Measurements from ENCODE around the gene BECN2. TPM values are rescaled to one million over a fixed set of nuclear protein-coding genes. Genes with fewer than 3 reads are reported as not detected.

The BECN2 gene
- total RNA-seq, 3 donors from 2014 or later, result not detected

GRCh38 chr1:241950390-241950789 lies 7.2 kb upstream of the BECN2 start:
- TF ChIP-seq CTCF (IDR thresholded peaks at IDR 0.05) (no peak), POLR2A (IDR thresholded peaks at IDR 0.05) (no peak), POLR2AphosphoS5 (IDR thresholded peaks at IDR 0.05) (no peak)
- intact Hi-C loops (cut with DNase I; ENCODE audit: low total_unique reads), result no loop called here
- no peak overlapping the region for H3K4me3 ChIP-seq
- DNase-seq (ENCODE audit: low spot score in 2 of 2), result no peak
- H3K36me3 ChIP-seq, result no peaks in the 10 kb centered on the region
- no peaks in the 10 kb centered on the region for H3K9me3 ChIP-seq
- H3K4me1 ChIP-seq, result no peaks in the 10 kb centered on the region
- H3K27ac ChIP-seq, result no peak overlapping the region
- no peaks in the 10 kb centered on the region for H3K27me3 ChIP-seq

- intact Hi-C loops (cut with DNase I; ENCODE audit: low total_unique reads), result no loop called here
- no peak overlapping the region for H3K4me3 ChIP-seq
- no peaks in the 10 kb centered on the region for H3K4me1 ChIP-seq
- no peaks in the 10 kb centered on the region for H3K36me3 ChIP-seq
- TF ChIP-seq POLR2A (IDR thresholded peaks at IDR 0.05) (no peak), POLR2AphosphoS5 (IDR thresholded peaks at IDR 0.05) (no peak), CTCF (IDR thresholded peaks at IDR 0.05) (no peak)
- no peak for DNase-seq (ENCODE audit: low spot score in 2 of 2)
- no peaks in the 10 kb centered on the region for H3K27me3 ChIP-seq
- no peaks in the 10 kb centered on the region for H3K9me3 ChIP-seq
- H3K27ac ChIP-seq, result no peak overlapping the region
Observed at GRCh38 chr1:241962153-241962552, 4.6 kb downstream of the BECN2 start.

GRCh38 chr1:241963722-241964121 lies 6.2 kb downstream of the BECN2 start:
- Histone ChIP-seq H3K36me3 (no peaks in the 10 kb centered on the region), H3K27me3 (no peaks in the 10 kb centered on the region), H3K4me1 (no peaks in the 10 kb centered on the region), H3K27ac (no peak overlapping the region), H3K4me3 (no peak overlapping the region), H3K9me3 (no peaks in the 10 kb centered on the region)
- intact Hi-C loops (cut with DNase I; ENCODE audit: low total_unique reads), result no loop called here
- TF ChIP-seq POLR2A (IDR thresholded peaks at IDR 0.05), result no peak
- no peak for TF ChIP-seq CTCF (IDR thresholded peaks at IDR 0.05)
- TF ChIP-seq POLR2AphosphoS5 (IDR thresholded peaks at IDR 0.05), result no peak
- no peak for DNase-seq (ENCODE audit: low spot score in 2 of 2)

GRCh38 chr1:241964550-241965282 lies 7.1 kb downstream of the BECN2 start:
- Histone ChIP-seq H3K9me3 (no peaks in the 10 kb centered on the region), H3K4me3 (no peak overlapping the region), H3K27ac (no peak overlapping the region), H3K36me3 (no peaks in the 10 kb centered on the region), H3K27me3 (no peaks in the 10 kb centered on the region), H3K4me1 (no peaks in the 10 kb centered on the region)
- intact Hi-C loops (cut with DNase I; ENCODE audit: low total_unique reads), result no loop called here
- TF ChIP-seq POLR2AphosphoS5 (IDR thresholded peaks at IDR 0.05) (no peak), POLR2A (IDR thresholded peaks at IDR 0.05) (no peak), CTCF (IDR thresholded peaks at IDR 0.05) (no peak)
- no peak for DNase-seq (ENCODE audit: low spot score in 2 of 2)

GRCh38 chr1:241968611-241969010 lies 11.0 kb downstream of the BECN2 start:
- Histone ChIP-seq H3K4me3 (no peak overlapping the region), H3K4me1 (no peaks in the 10 kb centered on the region), H3K36me3 (no peaks in the 10 kb centered on the region), H3K27me3 (no peaks in the 10 kb centered on the region), H3K27ac (no peak overlapping the region), H3K9me3 (no peaks in the 10 kb centered on the region)
- intact Hi-C loops (cut with DNase I; ENCODE audit: low total_unique reads), result no loop called here
- TF ChIP-seq POLR2A (IDR thresholded peaks at IDR 0.05) (no peak), CTCF (IDR thresholded peaks at IDR 0.05) (no peak), POLR2AphosphoS5 (IDR thresholded peaks at IDR 0.05) (no peak)
- no peak for DNase-seq (ENCODE audit: low spot score in 2 of 2)
